RCC 7860 (cell line): ENCODE measurements around the gene TRIM77.
"Not testable (repeated sequence)": the region's sequence is repeated elsewhere in the genome, so short reads cannot be mapped to it uniquely, and the experiment has no call there.

Experiments
- DNase-seq: peaks from one replicate; pipeline ENCODE4 v3.0.0-alpha.2; 2015; ENCODE audit warnings: low spot score
- FAIRE-seq: peaks from 2 replicates; lab custom pipeline; 2012; peaks lifted over from hg19 to GRCh38; lab: Jason Lieb, UNC

TRIM77 gene, protein sequence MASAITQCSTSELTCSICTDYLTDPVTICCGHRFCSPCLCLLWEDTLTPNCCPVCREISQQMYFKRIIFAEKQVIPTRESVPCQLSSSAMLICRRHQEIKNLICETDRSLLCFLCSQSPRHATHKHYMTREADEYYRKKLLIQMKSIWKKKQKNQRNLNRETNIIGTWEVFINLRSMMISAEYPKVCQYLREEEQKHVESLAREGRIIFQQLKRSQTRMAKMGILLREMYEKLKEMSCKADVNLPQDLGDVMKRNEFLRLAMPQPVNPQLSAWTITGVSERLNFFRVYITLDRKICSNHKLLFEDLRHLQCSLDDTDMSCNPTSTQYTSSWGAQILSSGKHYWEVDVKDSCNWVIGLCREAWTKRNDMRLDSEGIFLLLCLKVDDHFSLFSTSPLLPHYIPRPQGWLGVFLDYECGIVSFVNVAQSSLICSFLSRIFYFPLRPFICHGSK

DNA sequence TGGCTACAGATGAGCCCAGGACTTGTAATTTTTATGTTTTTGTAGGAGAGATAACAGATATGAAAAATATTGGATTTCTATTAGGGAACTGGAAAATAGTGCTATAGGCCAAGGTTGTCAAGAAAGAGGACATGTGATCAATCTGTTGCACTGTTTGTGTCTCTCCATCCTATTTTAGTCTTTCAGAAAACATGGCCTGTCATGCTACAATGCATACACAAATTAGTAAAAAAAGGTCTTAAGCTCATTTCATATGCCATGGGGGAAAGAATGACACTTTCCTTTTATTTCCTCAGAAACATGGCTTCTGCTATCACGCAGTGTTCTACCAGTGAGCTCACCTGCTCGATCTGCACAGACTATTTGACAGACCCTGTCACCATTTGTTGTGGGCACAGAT lies at the start of gene TRIM77:
TSS of gene TRIM77 (plus strand) at position 301 of the 400 bp plus-strand sequence. CDS start at position 301, 0 bp downstream.
- DNase-seq, FAIRE-seq: not testable (repeated sequence)

DNA sequence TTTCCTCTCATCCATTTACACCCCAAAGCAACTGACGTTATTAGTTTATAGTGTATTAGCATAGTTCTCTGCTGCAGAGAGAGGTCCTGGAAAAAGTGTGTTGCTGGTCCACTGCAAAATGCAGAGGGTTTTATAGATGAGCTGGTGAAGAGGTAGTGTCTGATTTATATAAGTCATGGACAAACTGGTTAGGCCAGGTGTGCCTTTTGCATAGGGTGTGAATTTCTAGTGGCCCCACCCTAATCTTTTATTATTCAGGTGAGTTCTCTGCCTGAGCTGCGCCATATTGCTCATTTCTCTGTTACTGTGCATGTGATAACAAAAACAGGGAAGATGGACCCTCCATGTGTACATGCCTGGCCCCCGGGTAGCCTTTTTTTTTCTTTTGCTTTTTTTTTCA lies 43.1 kb upstream of the TRIM77 start:
- FAIRE-seq = no peak

DNA sequence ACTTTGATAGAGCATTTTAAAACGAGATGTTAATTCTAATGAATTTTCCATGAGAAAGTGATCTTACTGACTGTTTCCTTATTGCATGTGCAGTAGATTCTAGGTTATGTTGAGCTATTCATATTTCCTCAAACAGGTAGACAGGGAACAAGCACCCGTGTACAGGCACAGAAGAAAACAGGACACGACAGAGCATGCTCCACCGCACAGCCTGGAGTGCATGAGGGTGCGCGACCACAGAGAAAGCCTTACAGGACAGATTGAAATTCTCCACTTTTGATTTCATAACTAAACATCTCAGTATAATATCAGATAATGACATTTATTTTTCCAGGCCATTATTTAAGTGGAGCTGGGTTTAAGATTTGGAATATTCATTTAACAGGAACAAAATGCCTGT lies 41.9 kb upstream of the TRIM77 start:
- FAIRE-seq, DNase-seq: not testable (repeated sequence)

More for the DNA sequence above, 43.1 kb upstream of the TRIM77 start:
- DNase-seq = no peak

DNA sequence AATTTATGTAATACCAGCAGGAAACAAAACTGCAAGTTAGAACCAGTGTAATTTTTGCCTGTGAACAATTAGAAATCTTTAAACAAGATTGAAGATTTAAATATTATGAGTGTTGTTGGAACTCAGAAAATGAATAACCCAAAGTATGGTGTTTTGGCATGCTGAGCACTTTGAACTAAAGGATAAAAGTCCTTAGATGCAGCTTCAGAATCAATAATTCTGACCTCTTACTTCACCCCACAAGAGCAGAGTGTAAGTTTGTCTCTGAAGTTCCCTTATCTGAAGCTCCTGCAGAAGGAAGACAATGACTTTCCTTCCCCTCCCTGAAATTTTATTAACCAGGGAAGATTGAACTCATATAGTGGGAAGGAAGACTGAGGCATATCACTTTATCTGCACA lies 40.5 kb upstream of the TRIM77 start:
- not testable (repeated sequence) for DNase-seq, FAIRE-seq

DNA sequence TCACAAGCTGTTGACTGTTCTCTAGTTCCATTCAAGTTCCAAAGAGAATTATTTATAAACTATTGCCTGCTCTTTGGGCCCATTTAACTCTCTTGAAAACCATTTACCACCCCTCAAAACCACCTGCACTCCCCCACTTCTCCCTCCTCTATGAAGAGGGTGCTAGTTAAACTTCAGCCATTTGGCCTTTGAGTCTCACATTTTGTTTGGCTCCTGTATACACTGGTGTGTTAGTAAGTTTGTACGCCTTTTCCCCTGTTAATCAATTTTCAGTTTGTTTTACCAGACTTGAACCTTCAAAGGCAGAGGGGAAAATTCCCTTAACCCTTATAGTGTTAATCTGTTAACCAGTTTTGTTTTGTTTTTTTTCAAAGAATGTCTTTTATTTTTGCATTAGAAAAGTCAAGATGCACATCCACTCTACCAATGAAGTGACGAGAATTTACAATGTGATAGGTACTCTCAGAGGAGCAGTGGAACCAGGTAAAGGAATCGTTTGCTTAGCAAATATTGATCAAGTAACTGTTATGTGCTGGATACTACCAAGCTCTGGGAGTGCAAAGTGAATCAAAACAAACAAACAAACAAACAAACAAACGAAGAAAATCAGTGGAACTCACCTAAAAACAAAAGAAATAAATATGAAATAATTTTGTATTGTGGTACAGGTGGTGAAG lies 40.0 kb upstream of the TRIM77 start:
- not testable (repeated sequence) for FAIRE-seq, DNase-seq

DNA sequence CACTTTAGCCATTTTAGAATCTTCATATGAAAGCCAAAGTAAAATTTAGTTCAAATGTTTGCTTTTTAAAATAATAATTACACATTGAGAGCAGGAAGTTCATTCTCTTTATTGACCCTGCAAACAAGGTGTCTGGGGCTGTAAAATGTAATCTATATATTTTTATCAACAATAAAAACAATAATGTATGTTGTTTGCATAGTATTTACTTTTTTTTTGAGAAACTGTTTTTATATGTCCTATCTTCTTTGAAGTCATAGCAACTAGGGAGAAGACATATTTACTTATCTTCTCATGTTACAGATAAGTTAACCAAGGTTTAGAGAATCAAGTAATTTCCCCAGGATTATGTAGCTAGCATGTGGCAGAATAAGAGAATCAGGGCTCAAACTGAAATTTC lies 37.6 kb upstream of the TRIM77 start:
- not testable (repeated sequence) for FAIRE-seq, DNase-seq

DNA sequence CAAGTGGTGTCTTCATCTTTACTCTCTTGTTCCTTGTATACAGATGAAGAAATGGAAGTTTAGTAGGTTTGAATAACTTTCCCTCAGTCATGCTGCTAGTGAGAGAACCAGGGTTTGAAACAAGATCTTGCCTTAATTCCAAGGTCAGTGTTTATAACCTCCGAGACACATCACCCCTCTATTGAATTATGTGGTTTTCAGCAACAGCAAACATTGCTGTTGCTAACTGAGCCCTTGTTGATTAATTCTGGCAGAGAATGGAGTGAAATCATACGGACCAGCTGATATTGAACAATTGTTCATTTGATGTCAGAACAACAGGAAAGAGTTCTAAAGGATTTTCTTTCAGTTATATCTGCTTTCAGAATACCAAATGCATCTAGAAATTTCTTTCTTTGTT lies 36.7 kb upstream of the TRIM77 start:
- FAIRE-seq = not testable (repeated sequence)

DNA sequence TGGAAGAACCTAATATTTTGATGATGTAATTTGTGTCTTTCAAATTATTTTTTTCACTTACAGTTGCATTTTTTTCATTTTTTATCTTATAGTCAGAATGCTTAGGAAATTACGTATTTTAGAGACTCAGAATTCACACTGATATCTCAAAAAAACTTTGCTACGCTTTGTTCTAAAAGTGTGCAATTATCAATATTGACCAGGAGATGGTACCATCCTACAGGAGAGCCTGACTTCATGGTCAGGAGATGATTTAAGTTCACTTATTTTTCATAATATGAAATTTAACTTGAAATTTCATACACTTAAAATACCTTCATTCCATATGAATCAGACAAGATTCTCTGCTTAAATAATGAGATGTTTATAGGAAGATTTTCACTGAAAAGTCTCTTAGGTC lies 34.7 kb upstream of the TRIM77 start:
- FAIRE-seq = not testable (repeated sequence)

More for the DNA sequence above, 36.7 kb upstream of the TRIM77 start:
- not testable (repeated sequence) for DNase-seq

DNA sequence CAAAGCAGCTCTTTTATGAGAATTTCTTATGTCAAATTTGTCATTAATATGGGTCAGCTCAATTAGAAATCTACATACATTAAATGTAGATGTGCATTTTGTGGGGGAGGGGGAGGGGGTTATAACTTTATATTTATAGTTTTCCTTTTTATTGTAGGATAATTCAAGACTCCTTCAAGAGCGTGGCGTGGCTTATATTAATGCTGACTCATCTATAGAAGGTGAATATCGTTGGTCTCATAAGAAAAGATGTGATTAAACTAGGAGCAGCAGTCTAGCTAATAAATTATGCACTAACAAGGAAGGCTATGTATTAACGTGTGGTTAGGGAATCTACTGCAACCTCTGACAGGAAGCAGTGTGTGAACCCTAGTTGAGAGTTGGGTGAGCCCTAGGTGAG lies 34.2 kb upstream of the TRIM77 start:
- DNase-seq, FAIRE-seq: not testable (repeated sequence)

More for the DNA sequence above, 34.7 kb upstream of the TRIM77 start:
- DNase-seq = not testable (repeated sequence)

DNA sequence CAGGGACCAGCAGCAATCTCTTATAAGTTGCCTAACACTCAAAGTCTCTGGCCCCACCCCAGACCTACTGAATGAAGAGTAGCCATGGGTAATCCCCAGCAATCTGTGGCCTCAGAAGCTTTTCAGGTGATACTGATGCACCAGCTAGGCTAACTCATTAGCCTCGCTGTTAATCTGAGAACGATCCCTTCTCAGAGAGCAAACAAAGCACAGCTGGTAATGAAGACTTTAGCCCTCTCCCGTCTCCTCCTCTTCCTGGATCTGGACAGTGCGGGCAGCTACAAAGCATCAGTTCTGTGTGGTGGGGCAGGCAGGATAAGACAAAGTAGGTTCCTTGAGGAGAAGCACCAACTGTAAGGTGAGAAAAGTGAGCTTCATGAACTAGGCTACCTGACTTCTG lies 3.0 kb upstream of the TRIM77 start:
- not testable (repeated sequence) for DNase-seq, FAIRE-seq

DNA sequence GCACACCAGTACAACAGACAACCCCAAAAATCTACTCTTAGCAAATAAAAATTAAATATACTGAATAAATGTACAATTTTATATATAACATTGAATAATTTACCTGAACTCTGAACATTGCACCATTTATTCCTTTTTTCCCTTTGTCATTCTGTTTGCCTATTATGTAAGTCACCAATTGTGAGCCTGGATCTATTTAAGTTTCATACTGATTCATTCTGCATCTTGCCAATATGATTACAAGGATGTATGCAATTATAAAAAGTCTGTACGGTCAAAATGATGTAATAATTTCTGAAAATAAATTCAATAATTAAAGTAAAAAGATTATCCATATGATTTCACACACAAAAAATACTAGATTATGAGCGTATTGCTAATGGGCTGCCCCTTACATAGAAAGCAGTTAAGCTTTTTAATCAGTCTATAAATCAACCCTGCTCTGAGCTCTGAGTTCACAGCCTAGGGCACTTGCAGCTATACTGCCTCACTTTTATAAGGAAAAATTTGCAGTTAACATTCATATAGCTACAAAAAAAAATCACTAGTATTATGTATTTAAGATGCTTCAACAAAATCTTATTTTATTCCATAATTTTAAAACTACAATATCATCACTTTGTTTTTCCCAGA lies 14.9 kb downstream of the TRIM77 start:
- DNase-seq, FAIRE-seq: not testable (repeated sequence)

DNA sequence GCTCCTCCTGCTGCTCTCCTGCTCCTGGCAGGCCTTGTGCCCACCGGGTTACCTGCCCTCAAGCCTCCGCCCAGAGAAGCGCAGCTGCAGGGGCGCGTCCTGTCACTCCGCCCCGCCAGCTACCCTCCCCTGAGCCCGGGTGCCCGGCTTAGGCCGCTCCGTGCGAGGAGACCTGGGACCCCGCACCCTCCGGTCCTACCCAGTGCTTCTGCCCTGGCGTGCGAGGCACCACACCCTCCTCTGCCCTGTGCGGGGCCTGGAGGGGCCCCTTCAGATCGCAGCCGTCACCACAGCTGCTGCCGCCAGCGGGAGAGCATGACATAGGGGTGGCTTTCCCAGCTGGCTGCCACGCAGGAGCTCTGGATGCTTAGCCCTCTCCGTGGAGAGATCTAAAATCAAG lies 20.1 kb downstream of the TRIM77 start:
- not testable (repeated sequence) for DNase-seq, FAIRE-seq

DNA sequence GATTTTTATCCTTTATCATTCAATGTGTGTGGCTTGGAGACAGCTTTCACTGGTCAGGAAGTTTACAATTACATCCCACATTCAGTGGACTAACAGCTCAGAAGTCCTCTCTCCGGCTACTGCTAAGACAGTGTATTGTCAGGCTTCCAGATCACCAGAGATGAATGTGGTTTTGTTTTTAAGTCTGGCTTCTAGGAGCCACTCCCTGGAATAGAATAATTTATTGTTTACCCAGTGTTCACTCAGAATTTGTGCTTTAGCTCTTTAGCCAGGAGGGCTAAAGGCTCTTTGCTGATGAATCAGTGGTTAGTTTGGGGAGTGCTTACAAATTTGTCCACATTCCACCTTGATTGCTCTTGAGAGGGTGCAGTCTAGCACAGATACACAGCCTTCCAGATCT lies 26.5 kb downstream of the TRIM77 start:
- no peak for FAIRE-seq
- no peak for DNase-seq

DNA sequence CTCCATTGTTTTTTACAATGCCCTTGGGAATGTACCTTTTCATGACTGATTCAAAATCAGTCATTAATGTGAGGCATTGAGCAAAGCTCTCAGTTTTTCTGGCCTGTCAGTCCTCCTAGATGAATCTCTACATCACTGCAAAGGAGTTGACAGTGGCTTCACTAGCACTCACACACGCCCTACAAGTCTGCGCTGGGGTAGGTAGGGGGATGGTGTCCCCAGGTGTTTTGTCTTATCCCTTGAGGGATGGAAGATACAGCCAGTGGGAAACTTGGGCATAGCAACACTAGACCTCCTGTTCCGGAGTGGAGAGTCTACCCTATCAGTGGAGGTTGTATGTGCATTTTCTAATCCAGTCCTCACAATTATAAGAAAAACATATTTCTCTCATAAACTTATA lies 27.0 kb downstream of the TRIM77 start:
- DNase-seq (no peak), FAIRE-seq (no peak)

DNA sequence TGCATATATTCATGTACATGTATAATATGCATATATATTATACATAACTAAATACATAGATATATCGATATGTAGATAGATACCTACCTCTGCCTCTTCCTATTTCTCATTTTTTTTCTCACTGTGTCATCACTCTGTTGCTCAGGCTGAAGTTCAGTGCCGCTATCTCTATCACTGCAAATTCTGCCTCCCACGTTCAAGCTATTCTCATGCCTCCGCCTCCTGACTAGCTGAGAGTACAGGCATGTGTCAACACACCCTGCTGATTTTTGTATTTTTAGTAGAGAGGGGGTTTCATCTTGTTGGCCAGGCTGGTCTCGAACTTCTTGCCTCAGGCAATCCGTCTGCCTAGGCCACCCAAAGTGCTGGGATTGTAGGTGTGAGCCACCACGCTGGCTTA lies 31.3 kb downstream of the TRIM77 start:
- FAIRE-seq = not testable (repeated sequence)

DNA sequence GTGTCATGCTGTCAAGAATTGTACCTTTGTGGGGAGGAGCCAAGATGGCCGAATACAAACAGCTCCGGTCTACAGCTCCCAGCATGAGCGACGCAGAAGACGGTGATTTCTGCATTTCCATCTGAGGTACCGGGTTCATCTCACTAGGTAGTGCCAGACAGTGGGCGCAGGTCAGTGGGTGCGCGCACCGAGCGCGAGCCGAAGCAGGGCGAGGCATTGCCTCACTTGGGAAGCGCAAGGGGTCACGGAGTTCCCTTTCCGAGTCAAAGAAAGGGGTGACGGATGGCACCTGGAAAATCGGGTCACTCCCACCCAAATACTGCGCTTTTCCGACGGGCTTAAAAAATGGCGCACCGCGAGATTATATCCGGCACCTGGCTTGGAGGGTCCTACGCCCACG lies 34.1 kb downstream of the TRIM77 start:
- DNase-seq, FAIRE-seq: not testable (repeated sequence)

More for the DNA sequence above, 31.3 kb downstream of the TRIM77 start:
- DNase-seq = not testable (repeated sequence)

DNA sequence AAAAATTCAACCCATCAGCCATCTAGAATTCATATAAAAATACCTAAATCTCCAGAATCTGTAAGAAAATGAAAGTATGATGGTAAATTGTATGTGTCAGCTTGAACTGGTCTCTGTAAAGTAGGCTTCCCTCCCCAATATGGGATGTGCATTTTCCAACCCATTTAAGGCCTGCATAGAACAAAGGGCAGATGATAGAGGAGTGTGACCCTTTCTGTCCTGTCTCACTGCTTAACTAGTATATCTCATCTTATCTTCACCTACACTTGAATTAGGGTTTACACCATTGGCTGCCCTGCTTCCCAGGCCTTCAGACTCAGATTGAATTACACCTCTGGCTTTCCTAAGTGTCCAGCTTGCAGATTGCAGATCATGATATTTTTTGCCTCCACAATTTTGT lies 40.7 kb downstream of the TRIM77 start:
- not testable (repeated sequence) for DNase-seq

More for the DNA sequence above, 40.7 kb downstream of the TRIM77 start:
- FAIRE-seq = not testable (repeated sequence)
